Mesendoderm (in vitro differentiated cells): ENCODE data around the gene SAGE1.
A peak's percentile ranks its signal among the peaks of the same experiment; 100 is the strongest.
"Not testable (repeated sequence)": the region's sequence is repeated elsewhere in the genome, so short reads cannot be mapped to it uniquely, and the experiment has no call there.

Experiments used
- DNase-seq: peaks from one replicate; pipeline ENCODE4 v3.0.0; 2013
- H2AK5ac ChIP-seq: 2 replicates; pipeline ENCODE4 v1.6.1; 2013; ENCODE audit warnings: low read length, inconsistent platforms
- H2BK120ac ChIP-seq: 2 replicates; pipeline ENCODE4 v1.6.1; 2013; ENCODE audit warnings: low read depth, mild to moderate bottlenecking, low read length, moderate library complexity, mixed read lengths
- H2BK15ac ChIP-seq: replicated peaks from 2 replicates; pipeline ENCODE4 v1.6.1; 2013; ENCODE audit warnings: low read depth, mild to moderate bottlenecking, moderate library complexity
- H2BK5ac ChIP-seq: 2 replicates; pipeline ENCODE4 v1.6.1; 2013; ENCODE audit warnings: low read length, inconsistent platforms
- H3K18ac ChIP-seq: 2 replicates; pipeline ENCODE4 v1.6.1; 2013; ENCODE audit warnings: mild to moderate bottlenecking, low read length, mixed read lengths
- H3K23ac ChIP-seq: one replicate; pipeline ENCODE4 v1.6.1; 2013; ENCODE audit warnings: low read length
- H3K27ac ChIP-seq: 2 replicates; pipeline ENCODE4 v1.5.1; 2013; ENCODE audit warnings: low read depth, mild to moderate bottlenecking, inconsistent platforms, low read length, moderate library complexity
- H3K27me3 ChIP-seq: 2 replicates; pipeline ENCODE4 v1.6.1; 2013; ENCODE audit warnings: low read length, control low read depth, mild to moderate bottlenecking, inconsistent platforms; ENCODE audit not compliant: insufficient read depth, poor library complexity
- H3K36me3 ChIP-seq: 2 replicates; pipeline ENCODE4 v1.6.1; 2013; ENCODE audit warnings: low read length, inconsistent platforms; ENCODE audit not compliant: control insufficient read depth, insufficient read depth
- H3K4ac ChIP-seq: one replicate; pipeline ENCODE4 v1.6.1; 2013; ENCODE audit warnings: low read depth, mild to moderate bottlenecking, low read length, moderate library complexity
- H3K4me1 ChIP-seq: 2 replicates; pipeline ENCODE4 v1.6.1; 2013; ENCODE audit warnings: low read depth, low read length, inconsistent platforms; ENCODE audit not compliant: control insufficient read depth
- H3K4me2 ChIP-seq: 2 replicates; pipeline ENCODE4 v1.6.1; 2013; ENCODE audit warnings: low read length
- H3K4me3 ChIP-seq: 2 replicates; pipeline ENCODE4 v1.5.1; 2013; ENCODE audit warnings: mild to moderate bottlenecking, low read length
- H3K56ac ChIP-seq: one replicate; pipeline ENCODE4 v1.6.1; 2013; ENCODE audit warnings: low read length
- H3K79me1 ChIP-seq: 2 replicates; pipeline ENCODE4 v1.6.1; 2013; ENCODE audit warnings: low read length, inconsistent platforms
- H3K79me2 ChIP-seq: 2 replicates; pipeline ENCODE4 v1.6.1; 2013; ENCODE audit warnings: mild to moderate bottlenecking, low read length; ENCODE audit not compliant: control insufficient read depth, insufficient read depth
- H3K9ac ChIP-seq: 2 replicates; pipeline ENCODE4 v1.6.1; 2013; ENCODE audit warnings: low read length, inconsistent platforms
- H4K5ac ChIP-seq: one replicate; pipeline ENCODE4 v1.6.1; 2013; ENCODE audit warnings: low read length
- H4K8ac ChIP-seq: one replicate; pipeline ENCODE4 v1.6.1; 2013; ENCODE audit warnings: low read depth, mild to moderate bottlenecking, control low read depth, low read length, moderate library complexity
- WGBS: extraction: QIAGEN DNeasy Blood & Tissue Kit; methylation state at CpG from one replicate; pipeline ENCODE4 v1.1.7; 2013; ENCODE audit warnings: low lambda C conversion rate, missing lambda C conversion rate; ENCODE audit not compliant: insufficient coverage; ENCODE audit errors: extremely low coverage; 5-methylcytosine and 5-hydroxymethylcytosine counted together

Gene SAGE1

DNA sequence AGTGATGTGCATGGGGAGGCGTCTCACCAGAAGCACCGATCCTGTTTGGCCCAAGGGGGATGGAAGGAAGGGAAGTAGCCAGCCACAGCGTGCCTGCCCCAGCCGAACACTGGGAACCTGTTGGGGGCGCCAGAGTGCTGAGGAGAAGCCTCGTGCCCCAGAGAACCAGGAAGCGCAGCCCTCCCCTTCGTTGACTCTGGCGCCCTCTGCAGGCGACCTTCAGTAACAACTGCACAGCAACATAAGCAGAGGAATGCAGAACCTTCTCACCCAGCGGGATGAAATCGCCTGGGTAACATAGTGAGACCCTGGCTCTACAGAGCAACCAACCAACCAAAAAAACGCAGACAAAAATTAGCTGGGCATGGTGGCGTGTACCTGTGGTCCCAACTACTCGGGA is 4.5 kb upstream of the SAGE1 start:
- not testable (repeated sequence) for H4K8ac ChIP-seq, H3K79me2 ChIP-seq, H4K5ac ChIP-seq, H3K27me3 ChIP-seq, H3K9ac ChIP-seq, H3K18ac ChIP-seq, H3K79me1 ChIP-seq, H3K27ac ChIP-seq, H2BK5ac ChIP-seq, H3K4ac ChIP-seq, H3K23ac ChIP-seq, H3K4me3 ChIP-seq, H2BK15ac ChIP-seq, H3K36me3 ChIP-seq, H3K4me1 ChIP-seq, H3K56ac ChIP-seq, H2BK120ac ChIP-seq, H3K4me2 ChIP-seq, H2AK5ac ChIP-seq
- no CpG with 5 or more reads among the region's 15 CpGs for WGBS
- peak; percentile 0 for DNase-seq

DNA sequence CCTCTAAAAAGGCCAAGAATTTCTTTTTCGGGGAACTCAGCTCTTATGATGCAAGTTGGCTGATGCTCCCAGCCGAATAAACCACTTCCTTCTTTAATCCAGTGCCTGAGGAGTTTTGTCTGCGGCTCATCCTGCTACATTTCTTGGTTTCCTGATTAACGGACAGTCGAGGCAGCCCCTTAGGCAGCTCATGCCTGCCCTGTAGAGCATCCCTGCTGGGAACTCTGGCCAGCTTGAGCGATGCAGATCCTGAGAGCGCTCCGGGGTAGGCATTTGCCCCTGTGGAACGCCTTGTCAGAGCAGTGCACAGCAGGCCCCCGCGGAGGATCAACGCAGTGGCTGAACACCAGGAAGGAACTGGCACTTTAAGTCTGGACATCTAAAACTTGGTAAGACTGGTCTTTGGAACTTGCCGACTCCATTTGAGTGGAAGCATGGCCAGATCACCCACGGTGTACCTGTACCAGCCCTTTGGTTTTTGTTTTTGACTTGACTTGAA is 3.4 kb upstream of the SAGE1 start:
- no peak overlapping the region for H4K8ac ChIP-seq
- no peaks in the 10 kb centered on the region for H3K79me1 ChIP-seq
- H2BK5ac ChIP-seq: no peak overlapping the region
- H4K5ac ChIP-seq: no peak overlapping the region
- H3K9ac ChIP-seq: no peak overlapping the region
- H3K56ac ChIP-seq: no peak overlapping the region
- H3K18ac ChIP-seq: no peak overlapping the region
- no peaks in the 10 kb centered on the region for H3K79me2 ChIP-seq
- H2BK120ac ChIP-seq: no peak overlapping the region
- H3K4me2 ChIP-seq: no peak overlapping the region
- no peak for DNase-seq
- no peak overlapping the region for H3K4ac ChIP-seq
- no CpG with 5 or more reads among the region's 14 CpGs for WGBS
- no peaks in the 10 kb centered on the region for H3K27me3 ChIP-seq
- no peak overlapping the region for H2AK5ac ChIP-seq
- no peak overlapping the region for H3K27ac ChIP-seq
- H3K4me3 ChIP-seq: no peak overlapping the region
- no peak overlapping the region for H3K23ac ChIP-seq
- no peaks in the 10 kb centered on the region for H3K4me1 ChIP-seq
- H3K36me3 ChIP-seq: no peaks in the 10 kb centered on the region
- no peak overlapping the region for H2BK15ac ChIP-seq

DNA sequence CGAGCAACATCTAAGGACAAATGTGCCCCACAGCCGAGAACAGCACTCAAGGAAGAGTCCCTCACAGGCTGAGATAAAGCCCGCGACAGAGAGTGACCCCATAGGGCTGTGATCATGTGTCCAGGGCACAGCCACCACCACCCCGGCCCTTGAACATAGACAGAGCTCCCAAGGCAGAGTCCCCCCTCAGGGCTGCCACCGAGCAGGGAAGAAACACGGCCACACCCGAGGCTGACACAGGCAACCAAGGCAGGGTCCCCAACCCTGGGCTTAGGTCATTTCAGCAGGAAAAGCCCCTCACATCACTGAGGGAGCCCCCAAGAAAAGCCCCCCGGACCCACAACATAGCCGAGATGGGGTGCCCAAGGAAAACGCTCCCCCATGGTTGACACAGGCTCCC is 735 bp upstream of the SAGE1 start:
- H3K27me3 ChIP-seq: no peaks in the 10 kb centered on the region
- H3K79me1 ChIP-seq: no peaks in the 10 kb centered on the region
- H3K9ac ChIP-seq: no peak overlapping the region
- H4K5ac ChIP-seq: no peak overlapping the region
- no peak overlapping the region for H2BK15ac ChIP-seq
- DNase-seq: no peak
- no peak overlapping the region for H4K8ac ChIP-seq
- H2BK120ac ChIP-seq: no peak overlapping the region
- H3K18ac ChIP-seq: no peak overlapping the region
- no peak overlapping the region for H3K4me3 ChIP-seq
- no peaks in the 10 kb centered on the region for H3K4me1 ChIP-seq
- no peak overlapping the region for H2BK5ac ChIP-seq
- no peak overlapping the region for H3K27ac ChIP-seq
- H3K4me2 ChIP-seq: no peak overlapping the region
- H3K79me2 ChIP-seq: no peaks in the 10 kb centered on the region
- no peak overlapping the region for H3K23ac ChIP-seq
- no peak overlapping the region for H3K4ac ChIP-seq
- H3K56ac ChIP-seq: no peak overlapping the region
- H2AK5ac ChIP-seq: no peak overlapping the region
- WGBS: no CpG with 5 or more reads among the region's 11 CpGs
- no peaks in the 10 kb centered on the region for H3K36me3 ChIP-seq

DNA sequence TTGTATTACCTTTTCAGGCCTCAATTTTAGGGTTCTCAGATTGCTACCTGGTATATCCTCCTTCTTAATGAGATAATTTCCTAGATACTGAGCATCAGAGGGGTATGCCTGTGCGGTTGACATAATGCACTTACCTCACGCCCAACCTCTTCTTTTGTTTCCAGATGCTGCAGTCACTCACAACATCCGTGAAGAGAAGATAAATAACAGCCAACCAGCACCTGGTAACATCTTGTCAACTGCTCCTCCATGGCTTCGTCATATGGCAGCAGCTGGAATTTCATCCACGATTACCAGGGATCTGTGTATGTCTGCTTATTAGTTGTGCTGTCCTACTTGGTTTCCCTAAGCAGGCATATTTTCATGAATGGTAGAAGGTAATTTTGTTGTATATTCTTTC is 16.7 kb downstream of the SAGE1 start:
- WGBS: no CpG with 5 or more reads among the region's 5 CpGs
- no peak overlapping the region for H2BK15ac ChIP-seq
- no peak overlapping the region for H3K4ac ChIP-seq
- H3K27me3 ChIP-seq: no peaks in the 10 kb centered on the region
- H3K9ac ChIP-seq: no peak overlapping the region
- no peak overlapping the region for H2BK120ac ChIP-seq
- no peaks in the 10 kb centered on the region for H3K79me2 ChIP-seq
- no peaks in the 10 kb centered on the region for H3K4me1 ChIP-seq
- H3K4me3 ChIP-seq: no peak overlapping the region
- no peak for DNase-seq
- H4K8ac ChIP-seq: no peak overlapping the region
- no peak overlapping the region for H3K56ac ChIP-seq
- H3K23ac ChIP-seq: no peak overlapping the region
- no peak overlapping the region for H2BK5ac ChIP-seq
- no peak overlapping the region for H2AK5ac ChIP-seq
- H3K36me3 ChIP-seq: no peaks in the 10 kb centered on the region
- no peak overlapping the region for H3K18ac ChIP-seq
- no peak overlapping the region for H3K4me2 ChIP-seq
- no peaks in the 10 kb centered on the region for H3K79me1 ChIP-seq
- no peak overlapping the region for H4K5ac ChIP-seq
- no peak overlapping the region for H3K27ac ChIP-seq

DNA sequence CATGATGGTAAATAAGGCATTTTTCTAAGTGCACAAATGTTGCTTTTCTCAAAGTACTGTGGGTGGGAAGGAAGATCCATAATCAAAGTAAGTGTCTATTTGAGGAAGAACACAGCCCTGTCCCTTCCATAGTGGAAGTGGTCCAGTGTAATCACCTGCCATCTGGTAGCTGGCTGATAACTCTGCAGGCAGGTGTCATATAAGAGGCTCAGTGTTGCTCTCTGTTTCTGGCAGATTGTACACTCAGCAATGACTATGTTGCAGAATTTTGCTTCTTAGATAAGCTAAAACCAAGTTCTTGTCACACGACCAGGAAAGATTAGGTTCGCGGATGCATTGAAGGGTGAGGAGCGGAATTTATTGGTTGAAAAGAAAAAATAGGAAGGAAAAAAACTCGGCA is 20.9 kb downstream of the SAGE1 start:
- no CpG with 5 or more reads among the region's 5 CpGs for WGBS
- no peak for DNase-seq

DNA sequence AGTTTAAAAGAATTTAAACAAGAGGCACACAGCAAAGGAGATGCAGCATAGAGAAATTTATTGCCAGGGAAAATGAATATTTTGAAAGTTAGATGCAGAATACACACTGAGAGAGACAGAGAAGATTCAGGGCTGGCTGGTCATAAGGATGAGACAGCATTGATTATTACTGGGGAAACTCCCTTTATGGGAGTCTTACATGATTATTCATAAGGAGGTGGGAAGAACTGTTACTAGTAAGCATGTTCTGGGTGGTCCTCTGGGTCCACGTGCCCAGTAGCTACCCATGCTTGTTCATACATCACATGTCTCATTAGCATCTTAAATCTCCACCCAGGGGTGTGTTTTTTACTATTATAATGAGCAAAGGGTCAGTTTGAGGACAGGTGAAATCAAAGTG is 27.0 kb downstream of the SAGE1 start:
- not testable (repeated sequence) for H3K4me2 ChIP-seq, H4K8ac ChIP-seq, DNase-seq, H2AK5ac ChIP-seq, H3K4me1 ChIP-seq, H2BK120ac ChIP-seq, H2BK5ac ChIP-seq, H3K36me3 ChIP-seq, H3K4me3 ChIP-seq, H3K56ac ChIP-seq, H4K5ac ChIP-seq, H2BK15ac ChIP-seq, H3K4ac ChIP-seq, H3K27me3 ChIP-seq, H3K18ac ChIP-seq, H3K79me2 ChIP-seq, H3K27ac ChIP-seq, H3K23ac ChIP-seq, H3K79me1 ChIP-seq, H3K9ac ChIP-seq
- no CpG with 5 or more reads among the region's 1 CpG for WGBS

More for the DNA sequence above, 20.9 kb downstream of the SAGE1 start:
- Histone ChIP-seq H3K9ac (no peak overlapping the region), H3K4me3 (no peak overlapping the region), H3K4me2 (no peak overlapping the region), H2BK120ac (no peak overlapping the region), H3K27me3 (no peaks in the 10 kb centered on the region), H2AK5ac (no peak overlapping the region), H4K5ac (no peak overlapping the region), H3K79me2 (no peaks in the 10 kb centered on the region), H4K8ac (no peak overlapping the region), H2BK15ac (no peak overlapping the region), H3K79me1 (no peaks in the 10 kb centered on the region), H3K18ac (no peak overlapping the region), H3K56ac (no peak overlapping the region), H3K23ac (no peak overlapping the region), H3K4me1 (no peaks in the 10 kb centered on the region), H3K27ac (no peak overlapping the region), H3K36me3 (no peaks in the 10 kb centered on the region), H3K4ac (no peak overlapping the region), H2BK5ac (no peak overlapping the region)
